LNCAP (cell line): ENCODE data around the gene ZNF90.

Source experiments
- TF ChIP-seq, protein P1 (sequence below): fragments of 450-650 bp; IDR thresholded peaks from 2 replicates; pipeline ENCODE4 v1.5.1; 2017; ENCODE audit warnings: mild to moderate bottlenecking

The ZNF90 gene

DNA sequence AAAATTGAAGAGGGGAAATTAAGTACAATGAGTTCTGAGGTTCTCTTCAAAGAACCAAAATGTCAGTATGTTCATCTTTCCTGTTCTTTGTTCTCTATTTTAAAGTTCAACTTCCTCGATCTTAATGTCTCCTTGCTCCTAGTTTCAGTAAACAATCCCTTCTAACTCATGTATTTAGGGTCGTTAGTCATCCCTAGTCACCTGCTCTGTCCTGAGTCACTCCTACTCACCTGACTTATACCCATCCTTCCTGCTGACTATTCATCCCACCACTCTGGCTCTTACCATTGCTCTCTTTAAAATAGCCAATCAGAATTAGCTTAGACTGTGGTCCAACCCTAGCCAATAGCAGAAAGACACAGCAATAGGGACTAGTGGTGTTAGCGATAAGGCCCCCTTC is 24.3 kb downstream of the ZNF90 start:
- TF ChIP-seq, protein P1, sequence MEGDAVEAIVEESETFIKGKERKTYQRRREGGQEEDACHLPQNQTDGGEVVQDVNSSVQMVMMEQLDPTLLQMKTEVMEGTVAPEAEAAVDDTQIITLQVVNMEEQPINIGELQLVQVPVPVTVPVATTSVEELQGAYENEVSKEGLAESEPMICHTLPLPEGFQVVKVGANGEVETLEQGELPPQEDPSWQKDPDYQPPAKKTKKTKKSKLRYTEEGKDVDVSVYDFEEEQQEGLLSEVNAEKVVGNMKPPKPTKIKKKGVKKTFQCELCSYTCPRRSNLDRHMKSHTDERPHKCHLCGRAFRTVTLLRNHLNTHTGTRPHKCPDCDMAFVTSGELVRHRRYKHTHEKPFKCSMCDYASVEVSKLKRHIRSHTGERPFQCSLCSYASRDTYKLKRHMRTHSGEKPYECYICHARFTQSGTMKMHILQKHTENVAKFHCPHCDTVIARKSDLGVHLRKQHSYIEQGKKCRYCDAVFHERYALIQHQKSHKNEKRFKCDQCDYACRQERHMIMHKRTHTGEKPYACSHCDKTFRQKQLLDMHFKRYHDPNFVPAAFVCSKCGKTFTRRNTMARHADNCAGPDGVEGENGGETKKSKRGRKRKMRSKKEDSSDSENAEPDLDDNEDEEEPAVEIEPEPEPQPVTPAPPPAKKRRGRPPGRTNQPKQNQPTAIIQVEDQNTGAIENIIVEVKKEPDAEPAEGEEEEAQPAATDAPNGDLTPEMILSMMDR = no peak

DNA sequence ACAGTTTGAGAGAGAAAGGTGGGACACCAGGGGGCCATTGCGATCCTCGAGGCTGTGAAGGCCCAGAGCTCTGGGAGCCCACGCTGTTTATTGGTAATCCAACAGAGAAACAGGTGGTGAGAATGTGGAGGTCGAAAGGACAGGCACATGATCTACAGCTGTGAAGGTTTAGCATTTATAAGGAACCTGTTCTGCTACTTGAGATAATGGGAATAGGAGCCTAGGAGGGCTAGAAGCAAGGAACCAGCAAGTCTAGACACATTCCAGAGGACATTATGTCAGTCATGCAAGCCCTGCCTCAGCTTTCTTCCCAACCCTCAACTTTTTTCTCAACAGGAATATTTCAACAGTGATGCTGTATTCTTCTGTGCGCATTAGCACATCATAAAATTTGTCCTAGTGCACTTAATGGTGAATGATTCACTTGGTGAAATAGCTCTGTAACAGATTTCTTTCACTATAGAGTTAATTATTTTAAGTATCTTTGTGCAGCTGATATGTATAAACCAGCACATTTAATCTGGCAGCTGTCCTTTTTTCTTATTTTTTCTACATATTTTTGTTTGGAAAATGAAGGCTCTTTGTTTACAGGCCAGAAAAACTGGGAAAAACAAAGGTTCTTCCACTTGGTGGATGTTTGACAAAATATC is 25.4 kb downstream of the ZNF90 start:
- TF ChIP-seq, protein P1 = no peak

DNA sequence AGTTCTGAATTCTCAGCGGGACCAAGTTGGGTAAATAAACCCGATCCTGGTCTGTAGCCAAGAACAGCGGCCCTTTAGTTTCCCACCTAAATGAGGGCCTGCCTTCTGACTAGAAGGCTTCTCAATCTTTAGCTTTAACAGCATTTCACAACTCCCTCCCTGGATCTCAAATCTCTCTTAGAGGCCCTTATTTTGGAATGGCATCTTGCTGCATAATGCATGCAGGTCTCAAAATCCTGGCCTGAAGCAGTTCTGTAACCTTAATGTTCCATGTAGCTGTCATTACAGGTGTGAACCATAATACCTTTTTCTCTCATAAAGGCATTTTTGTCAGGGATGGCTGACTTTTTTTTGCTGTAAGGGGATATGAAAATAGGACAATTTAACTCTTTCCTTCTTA is 29.5 kb downstream of the ZNF90 start:
- TF ChIP-seq, protein P1 = no peak

DNA sequence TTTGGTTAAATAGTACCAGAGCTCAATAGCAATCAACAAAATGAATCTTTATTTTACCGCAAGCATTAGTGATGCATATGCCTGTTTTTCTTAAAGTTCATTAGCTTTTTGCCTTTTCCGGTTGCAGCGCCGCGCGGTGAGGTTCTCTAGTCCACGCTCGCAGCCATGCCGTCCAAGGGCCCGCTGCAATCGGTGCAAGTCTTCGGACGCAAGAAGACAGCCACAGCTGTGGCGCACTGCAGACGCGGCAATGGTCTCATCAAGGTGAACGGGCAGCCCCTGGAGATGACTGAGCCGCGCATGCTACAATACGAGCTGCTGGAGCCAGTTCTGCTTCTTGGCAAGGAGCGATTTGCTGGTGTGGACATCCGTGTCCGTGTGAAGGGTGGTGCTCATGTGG is 47.1 kb downstream of the ZNF90 start:
- TF ChIP-seq, protein P1 = no peak

DNA sequence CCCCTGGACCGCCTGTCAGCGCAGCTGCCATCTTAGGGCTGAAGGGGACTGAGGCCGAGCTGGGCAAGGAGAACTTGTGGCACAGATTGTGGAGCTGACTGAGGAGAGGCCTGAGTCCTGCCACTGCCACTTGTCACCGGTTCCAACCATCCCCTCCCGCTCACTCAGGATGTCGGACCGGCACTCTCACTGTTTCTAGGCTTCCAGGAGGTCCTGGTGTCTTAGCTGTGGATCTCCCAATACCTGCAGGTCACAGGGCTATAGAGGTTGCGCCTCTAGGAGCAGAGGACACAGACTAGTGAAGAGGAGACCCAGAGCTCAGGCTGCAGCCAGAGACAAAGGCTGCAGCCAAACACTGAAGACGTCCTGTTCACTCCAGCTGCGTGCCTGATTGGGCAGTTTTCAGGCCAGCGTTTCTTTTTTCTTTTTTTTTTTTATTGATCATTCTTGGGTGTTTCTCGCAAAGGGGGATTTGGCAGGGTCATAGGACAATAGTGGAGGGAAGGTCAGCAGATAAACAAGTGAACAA is 73.9 kb downstream of the ZNF90 start:
- TF ChIP-seq, protein P1 = no peak

GRCh38 chr19:20153281-20153680 is 75.5 kb downstream of the ZNF90 start:
- TF ChIP-seq, protein P1 = no peak

- TF ChIP-seq, protein P1 = no peak
Observed at GRCh38 chr19:20154636-20155035, 76.8 kb downstream of the ZNF90 start.

DNA sequence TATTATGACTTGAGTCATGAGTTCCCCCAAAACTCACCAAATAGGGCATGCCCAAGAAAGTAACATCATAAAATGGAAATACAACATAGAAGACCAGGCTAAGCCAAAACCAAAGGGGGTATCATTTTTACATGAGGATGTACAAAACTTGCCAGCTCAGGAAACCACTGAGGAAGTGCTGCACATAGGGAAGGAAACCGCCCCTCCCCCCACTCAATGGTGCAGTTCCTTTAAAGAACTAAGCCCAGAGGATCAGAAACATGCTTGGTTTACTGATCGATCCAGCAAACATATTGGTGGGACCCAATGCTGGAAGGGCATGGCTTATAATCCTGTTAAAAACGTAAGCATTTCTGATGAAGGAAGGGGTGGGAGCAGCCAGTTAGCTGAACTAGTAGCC is 85.0 kb downstream of the ZNF90 start:
- TF ChIP-seq, protein P1 = no peak
